Measurements from ENCODE around the gene BRPF3.

Gene BRPF3

DNA sequence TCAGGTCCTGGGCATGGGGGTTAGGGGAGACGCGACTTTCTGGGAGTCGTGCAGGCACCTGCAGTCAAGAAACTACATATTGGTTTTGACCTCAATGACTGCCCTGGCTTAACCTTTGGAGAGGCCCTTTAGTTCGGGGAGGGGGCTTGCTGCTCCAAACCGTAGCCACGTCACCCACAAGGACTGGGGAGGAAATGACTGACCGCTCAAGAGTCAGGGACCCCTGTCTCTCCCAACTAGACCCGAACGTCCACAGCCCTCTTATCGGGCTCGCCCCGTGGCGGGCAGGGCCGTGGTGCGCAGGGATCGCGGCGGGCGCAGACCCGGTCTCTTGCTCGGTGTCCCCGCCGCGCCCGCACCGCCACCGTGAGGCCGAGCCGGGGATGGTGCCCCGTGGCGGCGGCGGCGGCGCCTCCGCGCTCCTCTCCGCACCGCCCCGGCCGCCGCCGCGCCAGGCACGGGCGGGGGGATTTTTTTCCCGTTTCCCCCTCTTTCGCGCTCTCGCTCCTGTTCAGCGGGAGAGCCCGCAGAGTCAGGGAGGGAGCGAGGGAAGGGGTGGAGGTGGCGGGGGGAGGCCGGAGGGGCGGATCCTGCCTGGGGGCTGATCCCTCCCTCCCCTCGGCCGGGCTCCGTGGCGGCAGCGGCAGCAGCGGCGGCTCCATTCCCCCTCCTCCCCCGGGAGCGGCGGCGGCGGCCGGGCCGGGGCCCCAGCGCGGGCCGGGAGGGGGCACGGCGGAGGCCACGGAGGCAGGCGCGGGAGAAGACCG, at the start of gene BRPF3:
Gene BRPF3 (plus strand): TSS at position 632 of the 767 bp plus-strand sequence. CDS start 3,579 bp downstream, outside the sequence.
- in situ Hi-C loops (cut with MboI; ENCODE audit: low sequenced_read_pairs), result no loop called here

GRCh38 chr6:36147294-36147693, 49.2 kb upstream of the BRPF3 start:
- in situ Hi-C loops (cut with MboI; ENCODE audit: low sequenced_read_pairs), result no loop called here

- in situ Hi-C loops (cut with MboI; ENCODE audit: low sequenced_read_pairs), result no loop called here
These were observed 47.1 kb upstream of the BRPF3 start for GRCh38 chr6:36149476-36149875.

- in situ Hi-C loops (cut with MboI; ENCODE audit: low sequenced_read_pairs), result no loop called here
These were observed 46.3 kb upstream of the BRPF3 start for GRCh38 chr6:36150283-36150682.

GRCh38 chr6:36154286-36154685, 42.3 kb upstream of the BRPF3 start:
- in situ Hi-C loops (cut with MboI; ENCODE audit: low sequenced_read_pairs), result no loop called here

DNA sequence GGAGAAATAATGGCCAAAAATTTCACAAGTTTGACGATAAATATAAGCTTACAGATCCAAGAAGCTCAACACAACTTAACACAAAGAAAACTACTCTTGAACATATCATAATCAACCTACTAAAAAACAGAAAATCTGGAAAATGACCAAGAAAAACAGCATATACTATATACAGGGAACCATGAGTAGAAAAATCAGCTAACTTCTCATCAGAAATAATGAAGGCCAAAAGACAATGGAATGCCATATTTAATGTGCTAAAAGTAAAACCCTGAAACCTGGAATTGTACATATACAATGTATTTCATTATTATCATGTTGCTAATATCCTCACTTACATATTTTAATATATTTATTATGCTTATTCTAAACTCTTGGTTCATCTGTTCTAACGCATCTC, 40.9 kb upstream of the BRPF3 start:
- in situ Hi-C loops (cut with MboI; ENCODE audit: low sequenced_read_pairs), result no loop called here

DNA sequence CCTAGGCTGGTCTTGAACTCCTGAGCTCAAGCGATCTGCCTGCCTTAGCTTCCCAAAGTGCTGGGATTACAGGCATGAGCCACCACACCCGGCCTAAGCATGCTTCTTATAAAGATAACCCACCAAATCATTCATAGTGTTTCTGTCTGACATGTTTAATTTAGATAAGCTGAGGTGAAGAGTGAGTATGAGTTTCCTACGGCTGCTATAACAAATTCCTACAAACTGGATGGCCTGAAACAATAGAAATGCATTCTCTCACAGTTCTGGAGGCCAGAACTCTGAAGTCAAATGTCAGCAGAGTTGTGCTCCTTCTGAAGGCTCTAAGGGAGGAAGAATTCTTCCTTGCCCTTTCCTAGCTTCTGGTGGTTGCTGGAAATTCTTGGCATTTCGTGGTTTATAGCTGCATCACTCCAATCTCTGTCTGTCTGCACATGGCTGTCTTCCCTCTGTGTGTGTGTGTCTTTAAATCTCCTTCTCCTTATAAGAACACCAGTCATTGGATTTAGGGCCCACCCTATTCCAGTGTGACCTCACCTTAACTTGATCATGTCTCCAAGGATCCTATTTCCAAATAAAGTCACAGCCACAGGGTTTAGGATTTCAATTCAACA, 36.3 kb upstream of the BRPF3 start:
- in situ Hi-C loops (cut with MboI; ENCODE audit: low sequenced_read_pairs), result no loop called here

GRCh38 chr6:36169023-36170007, 27.2 kb upstream of the BRPF3 start:
- in situ Hi-C loops (cut with MboI; ENCODE audit: low sequenced_read_pairs), result no loop called here

DNA sequence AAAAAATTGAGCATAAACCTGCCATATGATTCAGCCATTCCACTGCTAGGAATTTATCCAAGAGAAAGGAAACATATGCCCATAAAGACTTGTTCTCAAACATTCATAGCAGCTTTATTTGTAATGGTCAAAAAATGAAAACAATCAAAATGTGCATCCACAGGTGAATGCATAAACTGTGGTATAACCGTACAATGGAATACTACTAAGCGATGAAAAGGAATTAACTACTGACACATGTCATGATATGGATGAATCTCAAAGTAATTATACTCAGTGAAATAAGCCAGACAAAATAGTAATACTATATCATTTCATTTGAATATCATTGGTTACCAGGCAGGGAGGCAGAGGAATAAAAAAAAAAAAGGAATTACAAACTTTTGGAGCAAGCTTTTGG, 25.8 kb upstream of the BRPF3 start:
- in situ Hi-C loops (cut with MboI; ENCODE audit: low sequenced_read_pairs), result no loop called here

- in situ Hi-C loops (cut with MboI; ENCODE audit: low sequenced_read_pairs), result no loop called here
These were observed 25.0 kb upstream of the BRPF3 start for GRCh38 chr6:36171573-36171972.

- in situ Hi-C loops (cut with MboI; ENCODE audit: low sequenced_read_pairs), result no loop called here
These were observed 19.4 kb upstream of the BRPF3 start for GRCh38 chr6:36177166-36177565.

DNA sequence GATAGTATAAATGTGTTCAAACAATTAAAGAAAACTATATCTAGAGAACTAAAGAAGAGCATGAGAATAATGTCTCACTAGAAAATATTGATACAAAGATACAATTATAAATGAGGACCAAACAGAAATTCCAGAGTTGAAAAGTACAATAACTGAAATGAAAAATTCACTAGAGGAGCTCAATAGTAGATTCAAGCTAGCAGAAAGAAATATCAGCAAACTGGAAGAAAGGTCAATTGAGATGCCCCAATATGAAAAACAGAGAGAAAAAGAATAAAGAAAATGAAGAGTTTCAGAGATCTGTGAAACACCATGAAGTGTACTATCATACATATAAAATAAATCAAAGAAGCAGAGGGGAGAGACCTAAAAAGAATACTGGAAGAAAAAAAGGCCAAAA, 18.0 kb upstream of the BRPF3 start:
- in situ Hi-C loops (cut with MboI; ENCODE audit: low sequenced_read_pairs), result no loop called here

DNA sequence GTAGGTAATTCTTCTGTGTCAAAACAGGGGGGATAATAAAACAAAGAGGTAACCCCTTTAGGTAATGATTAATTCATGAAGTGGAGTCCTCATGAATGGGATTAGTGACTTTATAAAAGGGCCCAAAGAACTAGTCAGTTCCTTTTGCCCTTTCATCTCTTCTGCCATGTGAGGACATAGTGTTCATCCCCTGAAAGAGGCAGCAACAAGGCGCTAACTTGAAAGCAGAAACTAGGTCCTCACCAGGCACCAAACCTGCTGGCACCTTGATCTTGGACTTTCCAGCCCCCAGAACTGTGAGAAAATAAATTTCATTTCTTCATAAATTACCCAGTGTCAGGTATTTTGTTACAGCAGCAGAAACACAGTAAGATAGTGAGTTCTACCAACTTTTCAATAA, 16.4 kb upstream of the BRPF3 start:
- in situ Hi-C loops (cut with MboI; ENCODE audit: low sequenced_read_pairs), result no loop called here

GRCh38 chr6:36184311-36184710, 12.2 kb upstream of the BRPF3 start:
- in situ Hi-C loops (cut with MboI; ENCODE audit: low sequenced_read_pairs), result no loop called here

GRCh38 chr6:36186199-36186598, 10.3 kb upstream of the BRPF3 start:
- in situ Hi-C loops (cut with MboI; ENCODE audit: low sequenced_read_pairs), result no loop called here

DNA sequence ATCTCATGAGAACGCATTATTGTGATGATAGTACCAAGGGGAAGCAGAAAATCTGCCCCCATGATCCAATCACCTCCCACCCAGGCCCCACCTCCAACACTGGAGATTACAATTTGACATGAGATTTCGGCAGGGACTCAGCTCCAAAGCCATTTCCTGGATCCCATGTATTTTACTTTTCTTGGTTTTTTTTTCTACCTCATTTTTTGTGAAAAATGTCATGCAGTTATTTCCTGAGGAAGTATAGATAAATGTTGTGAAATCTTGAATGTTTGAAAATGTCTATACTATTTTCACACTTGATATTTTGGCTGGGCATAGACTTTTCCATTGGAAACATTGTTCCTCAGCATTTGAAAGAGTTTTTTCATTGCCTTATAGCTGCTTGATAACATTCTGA, 9.1 kb upstream of the BRPF3 start:
- in situ Hi-C loops (cut with MboI; ENCODE audit: low sequenced_read_pairs), result no loop called here

DNA sequence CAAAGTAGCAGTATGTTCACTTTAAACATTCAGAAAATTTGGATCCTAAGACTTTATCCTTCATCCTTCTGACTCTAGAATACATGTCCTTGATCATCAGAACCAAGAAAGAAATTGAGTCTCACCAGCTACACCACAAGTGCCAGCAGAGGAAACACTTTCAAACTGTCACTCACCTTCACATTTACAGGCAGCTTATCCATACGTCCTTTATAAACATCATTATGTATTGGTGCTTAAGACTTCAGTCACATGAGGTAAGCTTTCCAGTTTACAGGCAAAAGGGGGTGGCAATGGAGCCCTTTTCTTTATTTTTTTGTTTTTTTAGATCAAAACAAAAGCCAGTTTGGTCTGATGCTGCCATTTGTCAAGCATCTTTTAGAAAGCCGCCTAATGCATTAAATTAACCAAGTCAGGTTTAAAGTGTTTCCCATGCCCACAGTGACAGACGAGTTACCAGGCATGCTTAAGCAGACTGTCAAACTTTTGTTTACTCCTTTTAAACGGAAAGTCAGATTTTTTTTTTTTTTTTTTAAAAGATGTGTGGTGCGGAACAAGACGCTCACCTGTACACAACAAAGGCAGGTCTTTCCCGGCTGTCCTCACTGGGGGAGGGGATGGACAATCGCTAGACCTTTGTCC, 952 bp upstream of the BRPF3 start:
- in situ Hi-C loops (cut with MboI; ENCODE audit: low sequenced_read_pairs), result no loop called here

DNA sequence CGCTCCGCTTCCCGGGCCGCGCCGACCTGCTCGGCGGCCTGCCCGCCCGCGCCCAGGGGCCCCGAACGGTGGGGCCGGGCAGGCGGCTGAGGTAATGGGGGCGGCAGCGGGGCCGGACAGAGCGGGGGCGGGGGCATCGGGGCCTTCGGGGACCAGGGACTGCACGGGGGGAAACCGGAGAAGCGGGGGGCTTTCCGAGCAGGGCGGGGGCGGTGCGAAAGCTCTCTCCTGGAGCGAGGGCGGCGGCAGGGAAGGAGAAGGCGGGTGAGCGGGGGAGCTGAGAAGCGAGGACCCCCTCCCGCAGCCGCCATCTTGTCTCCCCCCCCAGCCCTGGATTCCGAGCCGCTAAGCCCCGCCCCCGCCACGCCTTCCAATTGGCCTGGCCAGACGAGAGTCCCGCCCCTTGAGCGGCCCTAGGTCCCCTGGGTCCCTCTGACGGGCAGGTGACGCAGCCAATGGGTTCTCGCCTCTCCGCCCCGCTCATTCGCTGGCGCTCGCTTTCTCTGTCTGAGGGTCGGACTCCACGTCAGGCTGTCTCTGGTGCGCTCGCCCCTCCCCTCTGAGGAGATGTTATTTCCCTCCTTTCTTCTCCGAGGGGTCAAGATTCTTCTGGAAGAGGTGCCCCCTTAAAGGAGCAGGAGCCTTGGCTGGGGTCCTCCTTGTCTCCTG, 470 bp downstream of the BRPF3 start:
- in situ Hi-C loops (cut with MboI; ENCODE audit: low sequenced_read_pairs), result no loop called here

DNA sequence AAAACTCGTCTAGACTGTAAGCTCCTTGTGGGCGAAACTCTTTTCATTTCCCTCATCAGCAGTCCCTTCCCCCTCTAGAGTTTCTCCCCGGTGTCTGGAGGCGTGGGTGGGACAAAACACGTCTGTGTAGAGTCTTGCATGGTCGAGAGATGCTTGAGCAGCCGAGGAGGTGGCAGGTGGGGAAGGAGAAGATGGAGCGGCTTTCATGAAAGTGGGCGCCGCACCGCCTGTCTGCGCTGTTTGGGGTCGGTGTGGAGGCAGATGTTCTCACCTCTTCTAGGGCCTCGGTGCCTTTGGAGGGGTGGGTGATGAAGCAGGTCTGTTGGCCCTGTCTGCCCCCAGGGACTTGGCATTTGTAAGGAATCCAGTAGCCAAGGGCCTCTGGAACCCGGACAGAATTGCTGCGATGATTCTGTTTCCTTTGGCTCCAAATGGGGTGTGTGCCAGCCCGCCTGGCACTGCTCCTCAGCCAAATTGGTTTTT, 1.2 kb downstream of the BRPF3 start:
- in situ Hi-C loops (cut with MboI; ENCODE audit: low sequenced_read_pairs), result no loop called here

GRCh38 chr6:36198986-36199385, 2.4 kb downstream of the BRPF3 start:
- in situ Hi-C loops (cut with MboI; ENCODE audit: low sequenced_read_pairs), result no loop called here

Measured in HL-60/S4 (cell line).